H9 (cell line): ENCODE results near the gene COG3. TPM values are rescaled to one million over a fixed set of nuclear protein-coding genes. Genes with fewer than 3 reads are reported as not detected.

ENCODE experiments used
- DNase-seq: peaks from one replicate; pipeline ENCODE4 v3.0.0-alpha.2; 2017
- H2AFZ ChIP-seq: one replicate; pipeline ENCODE4 v1.6.1; 2013; ENCODE audit warnings: mild to moderate bottlenecking, low read length, control low read depth, moderate library complexity
- H2AK5ac ChIP-seq: 2 replicates; pipeline ENCODE4 v1.6.1; 2013; ENCODE audit warnings: low read length, control low read depth, mixed read lengths; ENCODE audit not compliant: insufficient read length
- H2BK120ac ChIP-seq: one replicate; pipeline ENCODE4 v1.6.1; 2013; ENCODE audit warnings: low read depth, mild to moderate bottlenecking, low read length, control low read depth, inconsistent platforms; ENCODE audit not compliant: poor library complexity, severe bottlenecking
- H2BK12ac ChIP-seq: 2 replicates; pipeline ENCODE4 v1.6.1; 2013; ENCODE audit warnings: low read length, control low read depth, mixed read lengths, low read depth; ENCODE audit not compliant: insufficient read length
- H2BK15ac ChIP-seq: 2 replicates; pipeline ENCODE4 v1.6.1; 2013; ENCODE audit warnings: low read depth, low read length, control low read depth
- H2BK20ac ChIP-seq: one replicate; pipeline ENCODE4 v1.6.1; 2013; ENCODE audit warnings: low read depth, mild to moderate bottlenecking, low read length, control low read depth, inconsistent platforms; ENCODE audit not compliant: poor library complexity, severe bottlenecking
- H2BK5ac ChIP-seq: 2 replicates; pipeline ENCODE4 v1.6.1; 2013; ENCODE audit warnings: low read length, control low read depth, mixed read lengths; ENCODE audit not compliant: insufficient read length
- H3K14ac ChIP-seq: 2 replicates; pipeline ENCODE4 v1.6.1; 2013; ENCODE audit warnings: low read length, control low read depth; ENCODE audit not compliant: insufficient read depth
- H3K18ac ChIP-seq: 2 replicates; pipeline ENCODE4 v1.6.1; 2013; ENCODE audit warnings: low read depth, mild to moderate bottlenecking, mixed read lengths, low read length, control low read depth; ENCODE audit not compliant: insufficient read length
- H3K23ac ChIP-seq: 2 replicates; pipeline ENCODE4 v1.6.1; 2013; ENCODE audit warnings: low read length, control low read depth, mixed read lengths, low read depth; ENCODE audit not compliant: insufficient read length
- H3K23me2 ChIP-seq: 2 replicates; pipeline ENCODE4 v1.6.1; 2013; ENCODE audit warnings: low read depth, mild to moderate bottlenecking, mixed read lengths, low read length, control low read depth; ENCODE audit not compliant: insufficient read length, poor library complexity, severe bottlenecking
- H3K27ac ChIP-seq: 2 replicates; pipeline ENCODE4 v1.5.1; 2013; ENCODE audit warnings: low read length, control low read depth, mixed read lengths, low read depth; ENCODE audit not compliant: insufficient read length
- H3K27me3 ChIP-seq: 2 replicates; pipeline ENCODE4 v1.6.1; 2013; ENCODE audit warnings: low read length, control low read depth, inconsistent platforms; ENCODE audit not compliant: insufficient read depth
- H3K4ac ChIP-seq: 2 replicates; pipeline ENCODE4 v1.6.1; 2013; ENCODE audit warnings: low read depth, mild to moderate bottlenecking, control low read depth, inconsistent platforms, low read length, moderate library complexity
- H3K4me1 ChIP-seq: 2 replicates; pipeline ENCODE4 v1.6.1; 2013; ENCODE audit warnings: low read length, control low read depth, inconsistent platforms; ENCODE audit not compliant: insufficient read depth
- H3K4me2 ChIP-seq: 2 replicates; pipeline ENCODE4 v1.6.1; 2013; ENCODE audit warnings: low read length, control low read depth, mixed read lengths; ENCODE audit not compliant: insufficient read length, insufficient read depth
- H3K56ac ChIP-seq: 2 replicates; pipeline ENCODE4 v1.6.1; 2013; ENCODE audit warnings: low read depth, mild to moderate bottlenecking, mixed read lengths, low read length, control low read depth; ENCODE audit not compliant: insufficient read length
- H3K79me1 ChIP-seq: 2 replicates; pipeline ENCODE4 v1.6.1; 2013; ENCODE audit warnings: low read depth, mild to moderate bottlenecking, moderate library complexity, low read length, control low read depth, inconsistent platforms; ENCODE audit not compliant: insufficient read depth, poor library complexity, severe bottlenecking
- H3K79me2 ChIP-seq: 2 replicates; pipeline ENCODE4 v1.6.1; 2013; ENCODE audit warnings: low read length, control low read depth, inconsistent platforms; ENCODE audit not compliant: insufficient read depth
- H3K9ac ChIP-seq: 2 replicates; pipeline ENCODE4 v1.6.1; 2013; ENCODE audit warnings: low read length, control low read depth, mixed read lengths; ENCODE audit not compliant: insufficient read length; ENCODE audit errors: extremely low read depth
- H3K9me3 ChIP-seq: one replicate; pipeline ENCODE4 v1.6.1; 2013; ENCODE audit warnings: low read depth, low read length, inconsistent platforms; ENCODE audit not compliant: control insufficient read depth
- H3T11ph ChIP-seq: one replicate; pipeline ENCODE4 v1.6.1; 2013; ENCODE audit warnings: mild to moderate bottlenecking, low read length, control low read depth, inconsistent platforms
- H4K20me1 ChIP-seq: one replicate; pipeline ENCODE4 v1.6.1; 2013; ENCODE audit not compliant: control insufficient read depth, insufficient read length, insufficient read depth
- H4K5ac ChIP-seq: 2 replicates; pipeline ENCODE4 v1.6.1; 2013; ENCODE audit warnings: low read depth, mild to moderate bottlenecking, mixed read lengths, low read length, control low read depth; ENCODE audit not compliant: insufficient read length
- H4K8ac ChIP-seq: replicated peaks from 2 replicates; pipeline ENCODE4 v1.6.1; 2013; ENCODE audit warnings: low read length, control low read depth, mixed read lengths, low read depth; ENCODE audit not compliant: insufficient read length
- H4K91ac ChIP-seq: 2 replicates; pipeline ENCODE4 v1.6.1; 2013; ENCODE audit warnings: low read depth, mild to moderate bottlenecking, moderate library complexity, mixed read lengths, low read length, control low read depth; ENCODE audit not compliant: insufficient read length
- H3K27ac Mint-ChIP-seq, 3 experiments: 2 replicates in 2 of 3; 3 replicates in 1 of 3; pipeline ENCODE4 v1.8.0; 2020 to 2021; ENCODE audit warnings: mixed read lengths in 3 of 3, mild to moderate bottlenecking in 1 of 3, moderate library complexity in 1 of 3
- H3K27me3 Mint-ChIP-seq: 2 replicates; pipeline ENCODE4 v1.8.0; 2021; ENCODE audit warnings: low read depth, mild to moderate bottlenecking, moderate library complexity, mixed read lengths
- H3K36me3 Mint-ChIP-seq, 3 experiments: 2 replicates in 2 of 3; 3 replicates in 1 of 3; pipeline ENCODE4 v1.8.0; 2020 to 2021; ENCODE audit warnings: low read depth in 3 of 3, mixed read lengths in 3 of 3; ENCODE audit not compliant: insufficient read depth in 1 of 3
- H3K4me1 Mint-ChIP-seq, 2 experiments: 2 replicates each; pipeline ENCODE4 v1.8.0; 2020; ENCODE audit warnings: mixed read lengths in 2 of 2
- H3K4me3 Mint-ChIP-seq, 2 experiments: 2 replicates in 1 of 2; 3 replicates in 1 of 2; pipeline ENCODE4 v1.8.0; 2020 to 2021; ENCODE audit warnings: mild to moderate bottlenecking in 2 of 2, mixed read lengths in 2 of 2, moderate library complexity in 1 of 2
- H3K9me3 Mint-ChIP-seq, 2 experiments: 2 replicates in 1 of 2; 3 replicates in 1 of 2; pipeline ENCODE4 v1.8.0; 2020; ENCODE audit warnings: mild to moderate bottlenecking in 2 of 2, mixed read lengths in 2 of 2, moderate library complexity in 1 of 2
- CTCF ChIP-seq: fragments of 200-600 bp; sonication (generic); conservative IDR thresholded peaks from 3 replicates; pipeline ENCODE4 v1.8.0; 2021; ENCODE audit warnings: antibody characterized with exemption, mild to moderate bottlenecking
- WGBS: extraction: QIAGEN DNeasy Blood & Tissue Kit; methylation state at CpG from one replicate; pipeline ENCODE4 v1.1.7; 2013; ENCODE audit warnings: missing lambda C conversion rate, low lambda C conversion rate, mixed read lengths; ENCODE audit not compliant: insufficient read length; ENCODE audit errors: extremely low coverage; 5-methylcytosine and 5-hydroxymethylcytosine counted together
- total RNA-seq: library from RNA; stranded (reverse); gene quantifications from 2 replicates; pipeline ENCODE4 v1.2.1, GENCODE V29; 2021

Gene COG3
- total RNA-seq, 1 experiment from 2014 or later = 16.5 TPM

- no peak overlapping the region; a peak in 1 of 7 replicates for H3K27ac Mint-ChIP-seq
Observed at GRCh38 chr13:45541806-45542205, 77.1 kb downstream of the COG3 start.

More at GRCh38 chr13:45541806-45542205, 77.1 kb downstream of the COG3 start:
- Histone ChIP-seq H2BK15ac (no peak overlapping the region), H4K20me1 (no peaks in the 10 kb centered on the region), H3K27me3 (no peaks in the 10 kb centered on the region), H2BK12ac (no peak overlapping the region), H3K79me1 (no peaks in the 10 kb centered on the region), H3K27ac (no peak overlapping the region), H4K8ac (no peak overlapping the region), H3K9ac (no peak overlapping the region), H3K23me2 (no peaks in the 10 kb centered on the region), H3K9me3 (no peaks in the 10 kb centered on the region), H4K5ac (no peak overlapping the region), H3K4ac (no peak overlapping the region), H3T11ph (no peak overlapping the region), H3K4me1 (no peaks in the 10 kb centered on the region), H2AFZ (no peak overlapping the region), H3K18ac (no peak overlapping the region), H2BK20ac (no peak overlapping the region), H3K56ac (no peak overlapping the region), H3K79me2 (no peaks in the 10 kb centered on the region), H2AK5ac (no peak overlapping the region), H3K14ac (no peak overlapping the region), H4K91ac (no peak overlapping the region), H3K23ac (no peak overlapping the region), H2BK5ac (no peak overlapping the region), H3K4me2 (no peak overlapping the region), H2BK120ac (no peak overlapping the region)
- no peak for DNase-seq
- no peak for TF ChIP-seq CTCF
- H3K9me3 Mint-ChIP-seq = no peaks in the 10 kb centered on the region; a peak in 1 of 5 replicates
- H3K4me1 Mint-ChIP-seq = no peaks in the 10 kb centered on the region
- H3K4me3 Mint-ChIP-seq = no peak overlapping the region
- H3K27me3 Mint-ChIP-seq = no peaks in the 10 kb centered on the region
- no peaks in the 10 kb centered on the region for H3K36me3 Mint-ChIP-seq
- no CpG with 5 or more reads among the region's 11 CpGs for WGBS
